Cardiac fibroblast (primary cell): ENCODE measurements around the gene CHRNA5.
"Not testable (repeated sequence)": the region's sequence is repeated elsewhere in the genome, so short reads cannot be mapped to it uniquely, and the experiment has no call there.

Experiments
- DNase-seq, 2 donors: peaks; one replicate each; pipeline versions ENCODE4 v3.0.0 to v3.0.0-alpha.2; 2010; ENCODE audit warnings: low read depth in 2 of 2
- H3K4me3 ChIP-seq, 2 donors: replicated peaks in 1 of 2; 1 replicate in 1 of 2; 2 replicates in 1 of 2; pipeline ENCODE4 v1.5.1; 2011; ENCODE audit warnings: low read depth in 2 of 2, low read length in 2 of 2, mild to moderate bottlenecking in 2 of 2, moderate library complexity in 1 of 2
- CTCF ChIP-seq: IDR thresholded peaks from one replicate; pipeline ENCODE4 v1.5.1; 2011; ENCODE audit warnings: low read depth, mild to moderate bottlenecking, low read length, inconsistent platforms

CHRNA5 gene

GRCh38 chr15:78565097-78565950 lies at the start of gene CHRNA5:
Gene CHRNA5, plus strand, starts transcription at chr15:78565520. Its CDS starts 200 bp downstream, at chr15:78565720.
- TF ChIP-seq CTCF, result no peak
- peak; percentile 78 to 86 for DNase-seq
- H3K4me3 ChIP-seq, result peak within 1 kb of the TSS; percentile 61 to 70

GRCh38 chr15:78520035-78520434 lies 45.3 kb upstream of the CHRNA5 start:
- not testable (repeated sequence) for H3K4me3 ChIP-seq, DNase-seq

GRCh38 chr15:78524230-78524629 lies 41.1 kb upstream of the CHRNA5 start:
- no peak for DNase-seq
- TF ChIP-seq CTCF, result no peak
- H3K4me3 ChIP-seq, result no peak overlapping the region

GRCh38 chr15:78527325-78527724 lies 38.0 kb upstream of the CHRNA5 start:
- no peak for DNase-seq
- TF ChIP-seq CTCF, result no peak
- H3K4me3 ChIP-seq, result no peak overlapping the region

GRCh38 chr15:78533331-78533730 lies 32.0 kb upstream of the CHRNA5 start:
- no peak for TF ChIP-seq CTCF
- DNase-seq, result no peak
- H3K4me3 ChIP-seq, result no peak overlapping the region

- no peak overlapping the region for H3K4me3 ChIP-seq
- TF ChIP-seq CTCF, result no peak
- peak; percentile 2 to 14 for DNase-seq
Measured at GRCh38 chr15:78536134-78536533, 29.2 kb upstream of the CHRNA5 start.

- no peak for DNase-seq
- no peak overlapping the region for H3K4me3 ChIP-seq
- no peak for TF ChIP-seq CTCF
Measured at GRCh38 chr15:78537266-78537905, 27.9 kb upstream of the CHRNA5 start.
